Body of pancreas (tissue), 4 donors: ENCODE results near the gene CYP27A1. TPM values are rescaled to one million over a fixed set of nuclear protein-coding genes. Genes with fewer than 3 reads are reported as not detected.

Source experiments
- ATAC-seq: fragments of 150-250 bp; one replicate; pipeline ENCODE4 v1.9.1; 2016
- DNase-seq, 4 donors: peaks; one replicate each; pipeline ENCODE4 v3.0.0-alpha.2; 2019
- H3K27ac ChIP-seq, 4 donors: fragments of 200-600 bp; sonication (generic); 1 replicate in 3 of 4; 2 replicates in 1 of 4; pipeline versions ENCODE4 v1.5.1 to v1.6.1; 2016 to 2019; ENCODE audit warnings: mild to moderate bottlenecking in 1 of 4, mixed read lengths in 1 of 4, moderate library complexity in 1 of 4
- H3K27me3 ChIP-seq, 2 donors: fragments of 200-600 bp; sonication (generic); one replicate each; pipeline ENCODE4 v1.6.0; 2016; ENCODE audit warnings: mild to moderate bottlenecking in 1 of 2
- H3K36me3 ChIP-seq, 2 donors: fragments of 200-600 bp; sonication (generic); replicated peaks in 1 of 2; 2 replicates each; pipeline ENCODE4 v1.5.1; 2016; ENCODE audit warnings: low read depth in 2 of 2; ENCODE audit not compliant: insufficient read depth in 1 of 2
- H3K4me1 ChIP-seq: fragments of 200-600 bp; sonication (generic); one replicate; pipeline ENCODE4 v1.6.0; 2016
- H3K4me3 ChIP-seq, 2 donors: fragments of 200-600 bp; sonication (generic); 1 replicate in 1 of 2; 2 replicates in 1 of 2; pipeline ENCODE4 v1.5.1; 2016 to 2019
- H3K9me3 ChIP-seq, 3 donors: fragments of 200-600 bp; sonication (generic); 1 replicate in 2 of 3; 2 replicates in 1 of 3; pipeline ENCODE4 v1.5.1; 2016
- POLR2A ChIP-seq, 3 donors: fragments of 450-650 bp; IDR thresholded peaks; one replicate each; pipeline ENCODE4 v1.6.1; 2016; ENCODE audit warnings: antibody characterized with exemption in 3 of 3, mild to moderate bottlenecking in 2 of 3
- WGBS, 2 donors: methylation state at CpG; one replicate each; pipeline ENCODE4 v1.1.5; 2017; 5-methylcytosine and 5-hydroxymethylcytosine counted together
- intact Hi-C: fragments of 100-400 bp; cut with DNase I; formaldehyde crosslinking; loops from one replicate; pipeline ENCODE4 v1.15.1; 2023
- total RNA-seq, 2 donors: library from RNA; depleted of rRNA; stranded (reverse); fragments of >200 nt; gene quantifications; one replicate each; pipeline ENCODE4 v1.1.0, GENCODE V29; 2016
- TF ChIP-seq, protein P1 (sequence below), 7 experiments: fragments of 450-650 bp in 4 of 7; fragments of 200-600 bp in 3 of 7; sonication (generic) in 3 of 7; IDR thresholded peaks; one replicate each; pipeline ENCODE4 v1.5.1; 2016 to 2019; ENCODE audit warnings: antibody characterized with exemption in 7 of 7

The CYP27A1 gene
- total RNA-seq, 2 donors from 2014 or later = 9.3 to 9.9 TPM

DNA sequence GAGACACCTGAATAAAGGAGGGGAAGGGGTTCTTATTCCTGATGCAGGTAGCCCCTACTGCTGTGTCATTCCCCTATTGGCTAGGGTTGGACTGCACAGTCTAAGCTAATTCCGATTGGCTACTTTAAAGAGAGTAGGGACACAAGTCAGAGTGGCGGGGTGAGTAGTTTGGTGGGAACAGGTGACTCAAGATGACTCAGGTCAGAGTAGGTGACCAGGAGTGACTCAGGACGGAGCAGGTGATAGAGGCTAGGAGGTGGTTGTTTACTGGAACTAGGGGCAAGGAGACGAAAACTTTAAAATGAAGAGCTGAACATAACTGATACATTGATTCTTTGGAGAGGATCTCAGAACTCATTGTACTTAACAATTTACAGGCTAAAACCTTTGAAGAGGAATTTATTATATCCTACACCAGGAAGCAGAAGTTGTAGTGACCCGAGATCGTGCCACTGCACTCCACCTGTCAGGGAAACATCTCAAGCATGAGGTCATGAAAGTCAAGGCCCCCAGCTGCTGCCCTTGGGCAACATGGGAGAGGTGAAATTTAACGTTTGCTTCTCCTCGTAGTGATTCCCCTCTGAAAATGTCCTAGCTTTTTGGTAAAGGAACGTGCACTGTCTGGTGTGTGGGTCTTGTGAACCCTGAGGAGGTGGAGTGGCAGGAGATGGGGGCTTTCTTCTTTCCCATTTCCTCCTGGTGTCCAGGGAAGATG is 4.5 kb upstream of the CYP27A1 start:
- ATAC-seq (no peak), DNase-seq (no peak)
- no peak overlapping the region for H3K27ac ChIP-seq
- no peaks in the 10 kb centered on the region for H3K9me3 ChIP-seq
- TF ChIP-seq, protein P1, sequence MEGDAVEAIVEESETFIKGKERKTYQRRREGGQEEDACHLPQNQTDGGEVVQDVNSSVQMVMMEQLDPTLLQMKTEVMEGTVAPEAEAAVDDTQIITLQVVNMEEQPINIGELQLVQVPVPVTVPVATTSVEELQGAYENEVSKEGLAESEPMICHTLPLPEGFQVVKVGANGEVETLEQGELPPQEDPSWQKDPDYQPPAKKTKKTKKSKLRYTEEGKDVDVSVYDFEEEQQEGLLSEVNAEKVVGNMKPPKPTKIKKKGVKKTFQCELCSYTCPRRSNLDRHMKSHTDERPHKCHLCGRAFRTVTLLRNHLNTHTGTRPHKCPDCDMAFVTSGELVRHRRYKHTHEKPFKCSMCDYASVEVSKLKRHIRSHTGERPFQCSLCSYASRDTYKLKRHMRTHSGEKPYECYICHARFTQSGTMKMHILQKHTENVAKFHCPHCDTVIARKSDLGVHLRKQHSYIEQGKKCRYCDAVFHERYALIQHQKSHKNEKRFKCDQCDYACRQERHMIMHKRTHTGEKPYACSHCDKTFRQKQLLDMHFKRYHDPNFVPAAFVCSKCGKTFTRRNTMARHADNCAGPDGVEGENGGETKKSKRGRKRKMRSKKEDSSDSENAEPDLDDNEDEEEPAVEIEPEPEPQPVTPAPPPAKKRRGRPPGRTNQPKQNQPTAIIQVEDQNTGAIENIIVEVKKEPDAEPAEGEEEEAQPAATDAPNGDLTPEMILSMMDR (IDR thresholded peaks at IDR 0.05) = no peak
- no peak for TF ChIP-seq POLR2A (IDR thresholded peaks at IDR 0.05)
- H3K36me3 ChIP-seq = no peaks in the 10 kb centered on the region
- no peaks in the 10 kb centered on the region for H3K27me3 ChIP-seq
- H3K4me3 ChIP-seq = no peak overlapping the region
- 92% methylated on average over 9 of the region's 9 CpGs for WGBS, 2 donors
- H3K4me1 ChIP-seq = peaks cover 15% of the 10 kb centered on the region
- intact Hi-C loops = no loop called here

DNA sequence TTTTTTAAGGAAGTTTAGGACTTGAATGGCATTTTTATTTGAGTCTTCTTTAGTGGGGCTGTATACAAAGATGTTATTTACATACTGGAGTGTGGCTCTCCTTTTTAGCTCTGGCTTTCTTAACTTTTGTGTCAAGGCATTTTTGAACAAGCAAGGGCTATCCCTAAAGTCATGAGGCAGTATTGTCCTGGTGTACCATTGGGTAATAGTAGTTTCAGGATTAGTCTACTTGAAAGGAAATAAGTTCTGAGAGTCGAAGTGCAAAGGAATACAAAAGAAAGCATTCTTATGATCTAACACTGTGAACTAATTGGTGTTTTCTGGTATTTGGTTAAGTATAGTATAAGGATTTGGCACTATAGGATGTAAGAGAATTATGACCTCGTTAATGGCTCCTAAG is 1.9 kb upstream of the CYP27A1 start:
- no peak for TF ChIP-seq POLR2A (IDR thresholded peaks at IDR 0.05)
- TF ChIP-seq, protein P1 (IDR thresholded peaks at IDR 0.05) = no peak
- no peak for ATAC-seq

DNA sequence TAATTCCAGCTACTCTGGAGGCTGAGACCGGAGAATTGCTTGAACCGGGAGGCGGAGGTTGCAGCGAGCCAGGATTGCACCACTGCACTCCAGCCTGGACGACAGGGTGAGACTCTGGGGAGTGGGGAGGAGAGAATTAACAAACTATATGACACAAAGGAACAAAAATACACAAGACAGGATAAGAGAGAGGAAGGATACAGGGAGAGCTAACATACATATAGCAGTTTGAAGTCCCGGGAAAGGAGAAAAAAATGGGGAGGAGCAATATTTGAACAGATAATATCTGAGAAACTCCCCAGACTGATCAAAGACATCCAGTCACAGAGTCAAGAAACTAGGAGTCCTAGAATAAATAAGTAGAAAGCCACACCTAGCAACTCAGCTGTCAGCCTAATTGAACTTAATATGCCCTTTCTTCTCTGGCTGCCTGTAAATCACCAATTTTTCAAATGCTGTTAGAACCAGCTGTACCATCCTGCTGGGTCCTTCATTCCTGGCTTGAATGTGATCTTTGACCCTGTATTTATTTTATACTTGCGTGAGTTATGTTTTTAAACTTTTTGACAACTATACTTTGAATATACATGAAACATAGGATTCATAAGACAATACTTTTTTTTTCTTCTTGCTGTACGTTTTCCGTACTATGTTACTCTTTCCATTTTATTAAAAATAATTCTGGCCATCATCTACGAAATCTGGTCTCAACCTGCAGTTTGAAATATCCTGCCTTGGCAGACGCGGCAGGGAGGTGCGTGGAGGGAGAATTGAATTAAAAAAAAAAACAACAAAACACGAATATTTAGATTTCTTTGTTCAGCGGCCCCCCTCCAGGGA is 876 bp upstream of the CYP27A1 start:
- H3K27ac ChIP-seq = peak overlapping the region in 3 of 4 donors; percentile 46 to 62 (median 56)

More for the DNA sequence above, 1.9 kb upstream of the CYP27A1 start:
- Histone ChIP-seq H3K36me3 (no peaks in the 10 kb centered on the region), H3K27me3 (no peaks in the 10 kb centered on the region), H3K9me3 (no peaks in the 10 kb centered on the region), H3K4me1 (peaks cover 20% of the 10 kb centered on the region), H3K27ac (no peak overlapping the region), H3K4me3 (no peak overlapping the region)
- intact Hi-C loops = no loop called here
- 83 to 91% methylated on average over 2 of the region's 2 CpGs for WGBS, 2 donors
- DNase-seq = no peak

DNA sequence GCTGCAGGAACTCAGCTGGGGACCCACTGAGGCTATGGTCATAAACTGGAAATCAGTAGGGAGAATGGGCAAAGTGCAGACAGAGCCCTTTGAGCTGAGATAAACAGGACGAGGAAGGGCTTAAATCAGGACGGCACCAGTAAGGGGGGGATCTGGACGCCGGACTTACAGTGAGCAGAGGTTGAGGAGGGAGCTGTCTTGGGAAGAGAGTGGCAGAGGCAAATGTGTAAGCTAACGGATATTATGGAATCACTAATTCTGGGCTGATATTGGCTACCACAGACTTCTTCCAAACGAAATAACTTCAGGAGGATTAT is 539 bp downstream of the CYP27A1 start:
- TF ChIP-seq POLR2A (IDR thresholded peaks at IDR 0.05) = no peak
- TF ChIP-seq, protein P1 (IDR thresholded peaks at IDR 0.05) = no peak
- DNase-seq = peak in 1 of 4 donors; percentile 12
- Histone ChIP-seq H3K9me3 (no peaks in the 10 kb centered on the region), H3K36me3 (no peaks in the 10 kb centered on the region), H3K4me1 (peaks cover 24% of the 10 kb centered on the region), H3K4me3 (peak overlapping the region; percentile 46 to 47), H3K27ac (peak overlapping the region in 2 of 4 donors; percentile 56 to 62), H3K27me3 (no peaks in the 10 kb centered on the region)
- 28 to 34% methylated on average over 6 of the region's 6 CpGs for WGBS, 2 donors
- ATAC-seq = peak; percentile 31
- intact Hi-C loops = no loop called here

More for the DNA sequence above, 876 bp upstream of the CYP27A1 start:
- no peaks in the 10 kb centered on the region for H3K27me3 ChIP-seq
- H3K4me1 ChIP-seq = peaks cover 24% of the 10 kb centered on the region
- no peaks in the 10 kb centered on the region for H3K9me3 ChIP-seq
- TF ChIP-seq POLR2A (IDR thresholded peaks at IDR 0.05) = no peak
- TF ChIP-seq, protein P1 (IDR thresholded peaks at IDR 0.05) = no peak
- intact Hi-C loops = no loop called here
- WGBS, 2 donors = 39 to 40% methylated on average over 15 of the region's 15 CpGs
- H3K36me3 ChIP-seq = no peaks in the 10 kb centered on the region
- peak; percentile 36 for ATAC-seq
- peak overlapping the region; percentile 46 to 47 for H3K4me3 ChIP-seq
- no peak for DNase-seq
